Measurements from ENCODE around the gene CTPS2. TPM values are rescaled to one million over a fixed set of nuclear protein-coding genes. Genes with fewer than 3 reads are reported as not detected.

CTPS2 gene
- total and polyA plus RNA-seq, 10 of the 15 experiments (the other 5 are each of a cell fraction or from before 2014, with no cell fraction given) = 5.9 to 17.8 (median 14.2) TPM

GRCh38 chrX:16633754-16634153, 78.7 kb downstream of the CTPS2 start:
- no peaks in the 10 kb centered on the region for H3K9me3 ChIP-seq (replicated peaks; ENCODE audit: control insufficient read depth, insufficient read depth, low read length)
- ChIA-PET SMC1A (ENCODE audit: uncharacterized antibody, unreplicated experiment) (no interaction called here), RAD21 (ENCODE audit: unreplicated experiment) (no interaction called here), POLR2A (no interaction called here), CTCF (no interaction called here)
- no peak overlapping the region for H3K4me2 ChIP-seq (ENCODE audit: control insufficient read depth, insufficient read depth)
- no peak overlapping the region for H2AFZ ChIP-seq (ENCODE audit: control insufficient read depth, low read depth, low read length)
- no peaks in the 10 kb centered on the region for H4K20me1 ChIP-seq (ENCODE audit: control insufficient read depth, insufficient read depth)
- ATAC-seq = no peak
- H3K27ac ChIP-seq (ENCODE audit: control insufficient read depth, insufficient read depth) = no peak overlapping the region
- BruUV-seq (replicated peaks) = no TSS peak
- no peaks in the 10 kb centered on the region for H3K27me3 ChIP-seq (replicated peaks in 1 of 2; ENCODE audit: control insufficient read depth in 2 of 2, insufficient read depth in 2 of 2, low read length in 1 of 2)
- H3K79me2 ChIP-seq (ENCODE audit: control insufficient read depth, insufficient read depth, low read length) = no peaks in the 10 kb centered on the region
- intact Hi-C loops (cut with micrococcal nuclease; ENCODE audit: unreplicated experiment) (no loop called here), in situ Hi-C loops (cut with MboI) (no loop called here)
- H3K4me3 ChIP-seq = no peak overlapping the region
- no peak overlapping the region for H3K9ac ChIP-seq (ENCODE audit: control insufficient read depth, insufficient read depth, low read length)
- H3K36me3 ChIP-seq (ENCODE audit: control insufficient read depth in 2 of 2, insufficient read depth in 2 of 2, low read length in 1 of 2) = no peaks in the 10 kb centered on the region; a peak in 1 of 4 replicates
- FAIRE-seq = no peak
- DNase-seq (ENCODE audit: low read depth, low spot score) = no peak
- TF ChIP-seq ETV6 (conservative IDR thresholded peaks at IDR 0.05 in 1 of 2, IDR thresholded peaks at IDR 0.05 in 1 of 2; ENCODE audit: borderline replicate concordance in 1 of 2, low read depth in 1 of 2) (no peak), SUPT20H (IDR thresholded peaks at IDR 0.05; ENCODE audit: borderline replicate concordance, control insufficient read depth, low read depth, low read length) (no peak), TARDBP (IDR thresholded peaks at IDR 0.05; ENCODE audit: borderline replicate concordance) (no peak), RELB (IDR thresholded peaks at IDR 0.05; ENCODE audit: low read depth) (no peak), FOS (IDR thresholded peaks at IDR 0.05; ENCODE audit: borderline replicate concordance, extremely low read depth, insufficient read length) (no peak), CHD4 (IDR thresholded peaks at IDR 0.05) (no peak), KLF5 (IDR thresholded peaks at IDR 0.05; ENCODE audit: partially characterized antibody) (no peak), YY1 (IDR thresholded peaks at IDR 0.05; ENCODE audit: low read depth, low read length) (no peak), CTCF (IDR thresholded peaks at IDR 0.05 in 2 of 3, conservative IDR thresholded peaks at IDR 0.05 in 1 of 3; ENCODE audit: control insufficient read depth in 2 of 3, extremely low read depth in 1 of 3, insufficient read depth in 1 of 3, low read depth in 3 of 3, low read length in 3 of 3) (no peak)
- H3K4me1 ChIP-seq (ENCODE audit: control insufficient read depth, insufficient read depth, low read length) = no peaks in the 10 kb centered on the region
- 49% methylated on average over 4 of the region's 4 CpGs for WGBS (ENCODE audit: insufficient coverage, insufficient replicate concordance, low lambda C conversion rate, missing lambda C conversion rate)
